NB4 (cell line): ENCODE measurements around the gene NETO1.

ENCODE experiments used
- CTCF ChIP-seq: IDR thresholded peaks from one replicate; pipeline ENCODE4 v1.5.1; 2012; ENCODE audit warnings: low read depth, low read length
- MAX ChIP-seq: IDR thresholded peaks from 2 replicates; pipeline ENCODE4 v1.6.1; 2011; ENCODE audit warnings: low read depth, low read length
- MYC ChIP-seq: IDR thresholded peaks from 2 replicates; pipeline ENCODE4 v1.6.1; 2011; ENCODE audit warnings: low read depth, low read length

- TF ChIP-seq CTCF (no peak), MYC (no peak), MAX (no peak)
Measured at GRCh38 chr18:72871091-72871490, 3.3 kb upstream of the NETO1 start.
